HG03097 (cell line): ENCODE results near the gene ACVRL1.

ENCODE experiments used
- ATAC-seq: cut with Tn5 transposase; IDR thresholded peaks from one replicate; pipeline ENCODE4 v1.9.1; 2021; ENCODE audit not compliant: unreplicated experiment, low FRiP score

The ACVRL1 gene

GRCh38 chr12:51907083-51907855, at the start of gene ACVRL1:
TSS of gene ACVRL1 (plus strand) at chr12:51907504. CDS start at chr12:51912475, 4,971 bp downstream.
- no peak for ATAC-seq

GRCh38 chr12:51860986-51861385, 46.3 kb upstream of the ACVRL1 start:
- ATAC-seq: no peak

GRCh38 chr12:51862947-51863346, 44.4 kb upstream of the ACVRL1 start:
- no peak for ATAC-seq

GRCh38 chr12:51863363-51863932, 43.9 kb upstream of the ACVRL1 start:
- ATAC-seq: no peak

GRCh38 chr12:51863933-51864832, 43.1 kb upstream of the ACVRL1 start:
- ATAC-seq: no peak

GRCh38 chr12:51864833-51865670, 42.3 kb upstream of the ACVRL1 start:
- ATAC-seq: no peak

- ATAC-seq: no peak
Measured at GRCh38 chr12:51865757-51866270, 41.5 kb upstream of the ACVRL1 start.

GRCh38 chr12:51866324-51866723, 41.0 kb upstream of the ACVRL1 start:
- ATAC-seq: no peak

GRCh38 chr12:51866762-51867161, 40.5 kb upstream of the ACVRL1 start:
- ATAC-seq: no peak

GRCh38 chr12:51867371-51867770, 39.9 kb upstream of the ACVRL1 start:
- no peak for ATAC-seq

GRCh38 chr12:51867796-51868428, 39.4 kb upstream of the ACVRL1 start:
- no peak for ATAC-seq

GRCh38 chr12:51868821-51869495, 38.3 kb upstream of the ACVRL1 start:
- ATAC-seq: no peak

GRCh38 chr12:51869496-51869865, 37.8 kb upstream of the ACVRL1 start:
- ATAC-seq: no peak

- no peak for ATAC-seq
Measured at GRCh38 chr12:51869931-51870330, 37.4 kb upstream of the ACVRL1 start.

- ATAC-seq: no peak
Measured at GRCh38 chr12:51870504-51870903, 36.8 kb upstream of the ACVRL1 start.

- no peak for ATAC-seq
Measured at GRCh38 chr12:51871126-51871525, 36.2 kb upstream of the ACVRL1 start.

- no peak for ATAC-seq
Measured at GRCh38 chr12:51871918-51872688, 35.2 kb upstream of the ACVRL1 start.

GRCh38 chr12:51872689-51872981, 34.7 kb upstream of the ACVRL1 start:
- no peak for ATAC-seq
